ENCODE data around the gene CD80.
"Not testable (repeated sequence)": the region's sequence is repeated elsewhere in the genome, so short reads cannot be mapped to it uniquely, and the experiment has no call there.

Gene CD80

DNA sequence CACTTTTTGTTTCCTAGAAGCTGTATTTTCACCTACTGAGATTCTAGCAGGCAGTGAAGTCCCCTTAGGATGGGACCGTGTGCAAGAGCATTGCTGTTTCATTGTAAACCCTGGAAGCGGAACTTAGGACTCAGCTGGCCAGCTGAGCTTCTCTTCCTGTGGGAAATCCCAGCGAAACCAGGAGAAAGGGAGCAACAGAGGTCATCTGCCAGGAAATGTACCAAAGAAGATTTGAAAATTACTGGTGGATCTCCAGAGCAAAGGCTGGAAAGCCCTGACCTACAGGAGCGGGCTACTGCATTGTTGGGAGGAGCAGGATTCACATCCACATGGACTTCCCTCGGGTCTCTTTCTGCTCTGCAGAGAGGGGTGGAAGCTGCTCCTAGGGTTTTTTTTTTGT lies 12.3 kb upstream of the CD80 start:
- Histone ChIP-seq H4K20me1 (ENCODE audit: insufficient read depth, low read length) (no peaks in the 10 kb centered on the region), H3K4me3 (ENCODE audit: low read length) (no peak overlapping the region), H3K9ac (ENCODE audit: low read length) (no peak overlapping the region), H3K27me3 (ENCODE audit: low read depth, low read length) (no peaks in the 10 kb centered on the region), H3K4me2 (ENCODE audit: low read length) (no peak overlapping the region), H3K9me3 (ENCODE audit: insufficient read depth, low read length) (no peaks in the 10 kb centered on the region), H3K36me3 (replicated peaks; ENCODE audit: low read depth, low read length) (no peaks in the 10 kb centered on the region), H2AFZ (ENCODE audit: low read depth, low read length) (no peak overlapping the region), H3K27ac (ENCODE audit: low read length) (no peak overlapping the region), H3K4me1 (ENCODE audit: low read length) (peaks cover 11% of the 10 kb centered on the region), H3K79me2 (ENCODE audit: low read length) (no peaks in the 10 kb centered on the region)
- no peak for TF ChIP-seq CTCF (IDR thresholded peaks at IDR 0.05; ENCODE audit: low read depth, low read length)
- TF ChIP-seq EZH2phosphoT487 (IDR thresholded peaks at IDR 0.05; ENCODE audit: low read depth), result no peak

GRCh38 chr3:119571230-119571629 lies 11.8 kb upstream of the CD80 start:
- H3K4me3 ChIP-seq (ENCODE audit: low read length), result no peak overlapping the region
- no peak overlapping the region for H3K9ac ChIP-seq (ENCODE audit: low read length)
- H2AFZ ChIP-seq (ENCODE audit: low read depth, low read length), result no peak overlapping the region
- no peaks in the 10 kb centered on the region for H3K27me3 ChIP-seq (ENCODE audit: low read depth, low read length)
- no peaks in the 10 kb centered on the region for H3K36me3 ChIP-seq (replicated peaks; ENCODE audit: low read depth, low read length)
- no peaks in the 10 kb centered on the region for H3K9me3 ChIP-seq (ENCODE audit: insufficient read depth, low read length)
- no peak overlapping the region for H3K27ac ChIP-seq (ENCODE audit: low read length)
- H3K4me2 ChIP-seq (ENCODE audit: low read length), result no peak overlapping the region
- no peaks in the 10 kb centered on the region for H4K20me1 ChIP-seq (ENCODE audit: insufficient read depth, low read length)
- H3K79me2 ChIP-seq (ENCODE audit: low read length), result no peaks in the 10 kb centered on the region
- no peak for TF ChIP-seq CTCF (IDR thresholded peaks at IDR 0.05; ENCODE audit: low read depth, low read length)
- no peak for TF ChIP-seq EZH2phosphoT487 (IDR thresholded peaks at IDR 0.05; ENCODE audit: low read depth)
- peaks cover 11% of the 10 kb centered on the region for H3K4me1 ChIP-seq (ENCODE audit: low read length)

DNA sequence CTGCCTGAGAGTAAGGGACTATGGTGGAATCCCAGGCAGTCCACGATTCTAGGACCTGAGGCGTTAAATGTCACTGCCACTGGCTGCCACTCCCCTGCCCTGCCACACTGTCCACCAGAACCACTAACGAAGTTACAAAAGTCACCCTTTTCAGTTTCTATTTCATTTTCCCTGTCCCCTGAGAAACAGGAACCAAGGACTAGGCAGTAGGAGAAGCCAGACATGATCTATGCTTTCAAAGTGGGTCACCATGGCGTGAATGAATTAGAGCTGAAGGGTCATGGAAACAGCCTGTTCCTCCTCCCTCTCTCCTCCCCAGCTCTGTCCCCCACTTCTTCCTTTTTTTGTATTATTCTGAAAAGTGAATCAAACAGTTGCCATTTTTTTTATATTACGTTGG lies 10.8 kb upstream of the CD80 start:
- Histone ChIP-seq H3K4me1 (ENCODE audit: low read length) (peaks cover 11% of the 10 kb centered on the region), H3K9ac (ENCODE audit: low read length) (no peak overlapping the region), H3K27ac (ENCODE audit: low read length) (no peak overlapping the region; the same call in 1 of the 2 replicates), H3K4me3 (ENCODE audit: low read length) (no peak overlapping the region), H3K79me2 (ENCODE audit: low read length) (no peaks in the 10 kb centered on the region), H3K36me3 (replicated peaks; ENCODE audit: low read depth, low read length) (no peaks in the 10 kb centered on the region), H3K4me2 (ENCODE audit: low read length) (peak overlapping the region; percentile 48), H2AFZ (ENCODE audit: low read depth, low read length) (no peak overlapping the region), H4K20me1 (ENCODE audit: insufficient read depth, low read length) (no peaks in the 10 kb centered on the region), H3K27me3 (ENCODE audit: low read depth, low read length) (no peaks in the 10 kb centered on the region), H3K9me3 (ENCODE audit: insufficient read depth, low read length) (no peaks in the 10 kb centered on the region)
- TF ChIP-seq EZH2phosphoT487 (IDR thresholded peaks at IDR 0.05; ENCODE audit: low read depth) (no peak), CTCF (IDR thresholded peaks at IDR 0.05; ENCODE audit: low read depth, low read length) (no peak)

GRCh38 chr3:119569156-119569555 lies 9.7 kb upstream of the CD80 start:
- TF ChIP-seq CTCF (IDR thresholded peaks at IDR 0.05; ENCODE audit: low read depth, low read length) (no peak), EZH2phosphoT487 (IDR thresholded peaks at IDR 0.05; ENCODE audit: low read depth) (no peak)
- no peak overlapping the region for H3K4me2 ChIP-seq (ENCODE audit: low read length)
- H2AFZ ChIP-seq (ENCODE audit: low read depth, low read length), result no peak overlapping the region
- H3K9ac ChIP-seq (ENCODE audit: low read length), result no peak overlapping the region
- H3K79me2 ChIP-seq (ENCODE audit: low read length), result no peaks in the 10 kb centered on the region
- H3K4me3 ChIP-seq (ENCODE audit: low read length), result no peak overlapping the region
- H3K9me3 ChIP-seq (ENCODE audit: insufficient read depth, low read length), result no peaks in the 10 kb centered on the region
- no peak overlapping the region for H3K27ac ChIP-seq (ENCODE audit: low read length)
- H4K20me1 ChIP-seq (ENCODE audit: insufficient read depth, low read length), result no peaks in the 10 kb centered on the region
- no peaks in the 10 kb centered on the region for H3K36me3 ChIP-seq (replicated peaks; ENCODE audit: low read depth, low read length)
- H3K27me3 ChIP-seq (ENCODE audit: low read depth, low read length), result no peaks in the 10 kb centered on the region
- H3K4me1 ChIP-seq (ENCODE audit: low read length), result peaks cover 11% of the 10 kb centered on the region

- not testable (repeated sequence) for H4K20me1 ChIP-seq (ENCODE audit: insufficient read depth, low read length); H3K4me2 ChIP-seq (ENCODE audit: low read length); H3K4me3 ChIP-seq (ENCODE audit: low read length); H3K9me3 ChIP-seq (ENCODE audit: insufficient read depth, low read length); H3K27me3 ChIP-seq (ENCODE audit: low read depth, low read length); H3K36me3 ChIP-seq (replicated peaks; ENCODE audit: low read depth, low read length); H2AFZ ChIP-seq (ENCODE audit: low read depth, low read length)
- peak overlapping the region; percentile 94 for H3K27ac ChIP-seq (ENCODE audit: low read length)
- peaks cover 37% of the 10 kb centered on the region for H3K79me2 ChIP-seq (ENCODE audit: low read length)
- peaks cover 31% of the 10 kb centered on the region for H3K4me1 ChIP-seq (ENCODE audit: low read length)
- peak overlapping the region; percentile 73; the same call in 1 of the 2 replicates for H3K9ac ChIP-seq (ENCODE audit: low read length)
Measured at GRCh38 chr3:119563334-119563733, 3.9 kb upstream of the CD80 start.

All from OCI-LY3 (cell line).